LNCaP clone FGC (cell line): Measurements from ENCODE around the gene QPRT.
"Not testable (repeated sequence)": the region's sequence is repeated elsewhere in the genome, so short reads cannot be mapped to it uniquely, and the experiment has no call there.

Source experiments
- DNase-seq: peaks from one replicate; pipeline ENCODE4 v3.0.0-alpha.2; 2011; ENCODE audit warnings: low read depth
- H3K4me3 ChIP-seq: 2 replicates; pipeline ENCODE4 v1.5.1; 2011; ENCODE audit warnings: mild to moderate bottlenecking, low read depth, low read length, control low read depth
- TF ChIP-seq, protein P1 (sequence below): IDR thresholded peaks from 2 replicates; pipeline ENCODE4 v1.5.1; 2012; ENCODE audit warnings: mild to moderate bottlenecking; ENCODE audit not compliant: control insufficient read depth, insufficient read depth; ENCODE audit errors: extremely low read depth

The QPRT gene

DNA sequence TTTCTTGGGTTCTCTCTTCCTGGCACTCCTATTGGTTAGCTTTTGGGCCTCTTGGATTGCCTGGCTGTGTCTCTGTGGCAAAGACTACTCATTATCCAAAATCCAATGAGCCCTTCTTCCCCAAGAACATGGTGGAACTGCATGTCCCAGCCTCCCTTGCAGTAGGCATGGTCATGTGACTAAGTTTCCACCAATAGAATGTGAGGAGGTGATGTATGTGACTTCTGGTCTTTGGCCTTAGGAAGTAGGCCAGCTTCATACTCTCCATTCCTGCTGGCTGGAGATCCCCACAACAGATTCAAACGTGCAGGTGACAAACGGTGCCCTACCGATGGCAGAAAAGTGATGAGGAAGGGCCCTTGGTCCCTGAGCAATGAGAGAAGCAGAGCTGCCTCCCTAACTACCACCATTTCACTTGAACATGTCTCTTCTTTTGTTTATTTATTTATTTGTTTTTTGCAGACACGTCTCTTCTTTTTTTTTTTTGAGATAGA is 33.2 kb upstream of the QPRT start:
- TF ChIP-seq, protein P1, sequence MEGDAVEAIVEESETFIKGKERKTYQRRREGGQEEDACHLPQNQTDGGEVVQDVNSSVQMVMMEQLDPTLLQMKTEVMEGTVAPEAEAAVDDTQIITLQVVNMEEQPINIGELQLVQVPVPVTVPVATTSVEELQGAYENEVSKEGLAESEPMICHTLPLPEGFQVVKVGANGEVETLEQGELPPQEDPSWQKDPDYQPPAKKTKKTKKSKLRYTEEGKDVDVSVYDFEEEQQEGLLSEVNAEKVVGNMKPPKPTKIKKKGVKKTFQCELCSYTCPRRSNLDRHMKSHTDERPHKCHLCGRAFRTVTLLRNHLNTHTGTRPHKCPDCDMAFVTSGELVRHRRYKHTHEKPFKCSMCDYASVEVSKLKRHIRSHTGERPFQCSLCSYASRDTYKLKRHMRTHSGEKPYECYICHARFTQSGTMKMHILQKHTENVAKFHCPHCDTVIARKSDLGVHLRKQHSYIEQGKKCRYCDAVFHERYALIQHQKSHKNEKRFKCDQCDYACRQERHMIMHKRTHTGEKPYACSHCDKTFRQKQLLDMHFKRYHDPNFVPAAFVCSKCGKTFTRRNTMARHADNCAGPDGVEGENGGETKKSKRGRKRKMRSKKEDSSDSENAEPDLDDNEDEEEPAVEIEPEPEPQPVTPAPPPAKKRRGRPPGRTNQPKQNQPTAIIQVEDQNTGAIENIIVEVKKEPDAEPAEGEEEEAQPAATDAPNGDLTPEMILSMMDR: no peak
- DNase-seq: no peak
- no peak overlapping the region for H3K4me3 ChIP-seq

DNA sequence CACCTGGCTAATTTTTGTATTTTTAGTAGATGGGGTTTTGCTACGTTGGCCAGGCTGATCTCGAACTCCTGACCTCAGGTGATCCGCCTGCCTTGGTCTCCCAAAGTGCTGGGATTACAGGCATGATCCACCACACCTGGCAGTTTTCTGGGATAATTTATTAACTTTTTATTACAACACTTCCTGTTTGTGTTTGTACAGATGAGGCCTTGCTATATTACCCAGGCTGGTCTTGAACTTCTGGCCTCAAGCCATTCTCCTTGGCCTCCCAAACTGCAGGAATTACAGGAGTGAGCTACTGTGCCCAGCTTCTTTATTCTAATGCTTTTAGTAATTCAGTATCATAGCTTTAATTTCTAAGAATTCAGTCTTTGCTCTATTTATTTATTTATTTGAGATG is 32.0 kb upstream of the QPRT start:
- no peak for DNase-seq
- no peak overlapping the region for H3K4me3 ChIP-seq
- TF ChIP-seq, protein P1: no peak

DNA sequence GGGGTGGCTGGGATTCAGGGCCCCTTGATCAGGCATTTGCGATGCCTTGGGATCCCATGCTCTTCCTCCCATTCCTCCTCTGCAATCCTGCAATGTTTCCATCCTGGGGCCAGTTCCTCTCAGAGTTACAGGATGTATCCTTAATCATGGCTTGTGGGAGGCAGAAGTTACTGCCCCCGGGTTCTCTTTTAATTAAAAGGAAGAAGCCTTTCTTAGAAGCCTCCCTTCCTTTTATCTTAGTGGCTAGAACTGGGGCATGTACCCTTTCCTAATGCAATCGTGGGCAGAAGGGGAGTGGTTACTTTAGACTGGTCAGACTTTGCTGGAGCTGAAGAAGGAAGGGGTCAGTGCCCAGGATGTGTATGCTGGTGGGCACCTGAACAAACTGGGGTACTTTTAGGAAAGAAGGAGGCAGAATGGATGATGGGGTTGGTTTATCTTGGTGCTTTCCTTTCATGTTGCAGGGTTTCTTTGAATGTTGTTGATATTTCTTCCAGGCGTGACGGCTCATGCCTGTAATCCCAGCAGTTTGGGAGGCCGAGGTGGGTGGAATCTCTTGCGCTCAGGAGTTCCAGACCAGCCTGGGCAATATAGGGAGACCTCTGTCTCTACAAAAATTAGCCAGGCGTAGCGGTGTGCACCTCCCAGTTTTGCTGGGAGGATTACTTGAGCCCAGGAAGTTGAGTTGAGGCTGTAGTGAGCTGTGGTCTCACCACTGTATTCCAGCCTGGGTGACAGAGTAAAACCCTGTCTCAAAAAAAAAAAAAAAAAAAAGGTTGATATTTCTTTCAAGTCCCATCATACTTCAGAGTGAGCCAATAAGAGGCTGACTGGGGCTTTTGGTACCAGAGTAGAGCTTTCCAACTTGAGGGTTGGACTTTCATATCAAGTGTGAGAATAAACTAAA is 29.1 kb upstream of the QPRT start:
- no peak for DNase-seq
- TF ChIP-seq, protein P1: no peak
- no peak overlapping the region for H3K4me3 ChIP-seq

DNA sequence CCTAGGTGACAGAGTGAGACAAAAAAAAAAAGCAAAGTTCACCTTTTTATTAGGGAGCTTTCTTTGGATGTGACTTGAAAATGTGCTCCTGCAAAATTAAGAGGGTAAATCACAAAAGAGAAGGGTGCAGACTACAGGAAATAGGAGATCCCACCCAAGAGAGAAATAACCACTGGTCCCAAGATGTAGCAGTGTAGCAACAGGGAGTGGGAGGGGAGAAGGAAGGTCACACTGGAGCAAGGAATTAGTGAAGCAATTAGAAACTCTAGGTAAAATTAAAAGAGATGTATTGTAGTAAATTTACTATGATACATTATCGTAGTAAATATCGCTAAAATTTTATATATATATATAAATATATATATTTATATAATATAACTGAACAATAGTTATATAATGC is 28.2 kb upstream of the QPRT start:
- no peak for DNase-seq
- TF ChIP-seq, protein P1: no peak
- no peak overlapping the region for H3K4me3 ChIP-seq

DNA sequence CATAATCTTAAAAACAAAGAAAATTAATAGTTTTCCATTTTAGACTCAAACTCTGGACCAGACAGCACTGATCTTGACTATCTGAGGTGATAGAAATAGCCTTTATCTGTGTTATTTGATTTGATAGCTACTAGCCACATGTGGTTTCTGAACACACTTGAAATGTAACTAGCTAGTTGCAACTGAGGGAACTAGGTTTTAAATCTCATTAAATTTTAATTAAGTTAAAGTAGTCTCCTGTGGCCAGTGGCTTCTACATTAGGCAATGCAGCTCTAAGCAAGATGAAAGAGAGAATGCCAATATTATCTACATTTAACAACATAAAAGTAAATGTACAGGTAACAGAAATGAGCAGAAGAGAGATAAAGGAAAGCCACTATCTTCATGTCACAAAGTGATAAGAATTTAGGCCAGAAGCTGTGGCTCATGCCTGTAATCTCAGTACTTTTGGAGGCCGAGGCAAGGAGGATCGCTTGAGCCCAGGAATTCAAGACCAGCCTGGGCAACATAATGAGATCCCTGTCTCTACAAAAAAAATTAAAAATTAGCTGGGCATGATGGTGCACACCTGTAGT is 27.1 kb upstream of the QPRT start:
- no peak overlapping the region for H3K4me3 ChIP-seq
- no peak for DNase-seq
- TF ChIP-seq, protein P1: no peak

DNA sequence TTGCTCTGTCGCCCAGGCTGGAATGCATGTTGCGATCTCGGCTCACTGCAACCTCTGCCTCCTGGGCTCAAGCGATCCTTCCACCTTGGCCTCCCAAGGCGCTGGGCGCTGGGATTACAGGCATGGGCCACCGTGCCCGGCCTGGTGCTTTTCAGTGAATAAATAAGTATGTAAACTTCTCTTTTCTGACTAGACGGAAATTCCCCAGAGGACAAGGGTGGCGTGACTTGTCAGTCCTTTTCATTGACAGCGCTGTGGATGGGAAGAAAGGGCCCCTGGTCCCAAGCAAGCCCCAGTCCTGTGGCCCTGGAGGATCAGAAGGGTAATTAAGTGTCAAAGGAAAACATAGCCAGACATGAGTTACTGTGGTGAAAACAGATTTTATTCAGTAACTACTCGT is 25.5 kb upstream of the QPRT start:
- no peak for DNase-seq
- no peak overlapping the region for H3K4me3 ChIP-seq
- TF ChIP-seq, protein P1: no peak

DNA sequence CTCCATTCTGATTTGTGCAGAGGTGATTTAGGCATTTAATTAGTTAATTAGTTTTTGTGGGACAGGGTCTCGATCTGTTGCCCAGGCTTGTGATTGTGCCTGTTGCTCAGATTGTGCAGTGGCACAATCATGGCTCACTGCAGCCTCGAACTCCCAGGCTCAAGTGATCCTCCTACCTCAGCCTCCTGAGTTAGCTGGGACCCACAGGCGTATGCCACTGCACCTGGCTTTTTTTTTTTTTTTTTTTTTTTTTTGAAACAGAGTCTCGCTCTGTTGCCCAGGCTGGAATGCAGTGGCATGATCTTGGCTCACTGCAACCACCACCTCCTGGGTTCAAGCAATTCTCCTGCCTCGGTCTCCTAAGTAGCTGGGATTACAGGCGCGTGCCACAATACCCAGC is 25.1 kb upstream of the QPRT start:
- not testable (repeated sequence) for H3K4me3 ChIP-seq, DNase-seq
